ENCODE results near the gene BEX4.
"Not testable (repeated sequence)": the region's sequence is repeated elsewhere in the genome, so short reads cannot be mapped to it uniquely, and the experiment has no call there.

BEX4 gene

GRCh38 chrX:103233263-103233662 lies 18.4 kb downstream of the BEX4 start:
- Mint-ChIP-seq H3K4me3 (no peak overlapping the region), H3K27ac (no peak overlapping the region), H3K36me3 (ENCODE audit: low read depth) (no peaks in the 10 kb centered on the region), H3K9me3 (no peaks in the 10 kb centered on the region), H3K4me1 (no peaks in the 10 kb centered on the region), H3K27me3 (ENCODE audit: low read depth) (no peaks in the 10 kb centered on the region)
- TF ChIP-seq CTCF (IDR thresholded peaks at IDR 0.05; ENCODE audit: unreplicated experiment in 3 of 3): no peak

GRCh38 chrX:103234869-103235268 lies 20.0 kb downstream of the BEX4 start:
- H3K9me3 Mint-ChIP-seq: no peaks in the 10 kb centered on the region
- H3K27me3 Mint-ChIP-seq (ENCODE audit: low read depth): no peaks in the 10 kb centered on the region
- no peak overlapping the region for H3K4me3 Mint-ChIP-seq
- no peak overlapping the region for H3K27ac Mint-ChIP-seq
- no peaks in the 10 kb centered on the region for H3K4me1 Mint-ChIP-seq
- TF ChIP-seq CTCF (IDR thresholded peaks at IDR 0.05; ENCODE audit: unreplicated experiment in 3 of 3): no peak
- H3K36me3 Mint-ChIP-seq (ENCODE audit: low read depth): no peaks in the 10 kb centered on the region

- H3K27ac Mint-ChIP-seq; H3K4me1 Mint-ChIP-seq; H3K4me3 Mint-ChIP-seq; H3K36me3 Mint-ChIP-seq (ENCODE audit: low read depth); H3K27me3 Mint-ChIP-seq (ENCODE audit: low read depth); H3K9me3 Mint-ChIP-seq: not testable (repeated sequence)
Observed at GRCh38 chrX:103235608-103236007, 20.7 kb downstream of the BEX4 start.

- Mint-ChIP-seq H3K4me3 (no peak overlapping the region), H3K9me3 (no peaks in the 10 kb centered on the region), H3K4me1 (no peaks in the 10 kb centered on the region), H3K36me3 (ENCODE audit: low read depth) (no peaks in the 10 kb centered on the region), H3K27ac (no peak overlapping the region), H3K27me3 (ENCODE audit: low read depth) (no peaks in the 10 kb centered on the region)
- no peak for TF ChIP-seq CTCF (IDR thresholded peaks at IDR 0.05; ENCODE audit: unreplicated experiment in 3 of 3)
Observed at GRCh38 chrX:103236296-103236695, 21.4 kb downstream of the BEX4 start.

- Mint-ChIP-seq H3K4me3 (no peak overlapping the region), H3K36me3 (ENCODE audit: low read depth) (no peaks in the 10 kb centered on the region), H3K4me1 (no peaks in the 10 kb centered on the region), H3K27ac (no peak overlapping the region), H3K27me3 (ENCODE audit: low read depth) (no peaks in the 10 kb centered on the region), H3K9me3 (no peaks in the 10 kb centered on the region)
- TF ChIP-seq CTCF (IDR thresholded peaks at IDR 0.05; ENCODE audit: unreplicated experiment in 3 of 3): no peak
Observed at GRCh38 chrX:103240155-103240554, 25.2 kb downstream of the BEX4 start.

- H3K36me3 Mint-ChIP-seq (ENCODE audit: low read depth): peaks cover 9% of the 10 kb centered on the region
- no peaks in the 10 kb centered on the region for H3K9me3 Mint-ChIP-seq
Observed at GRCh38 chrX:103248553-103248952, 33.6 kb downstream of the BEX4 start.

More at GRCh38 chrX:103248553-103248952, 33.6 kb downstream of the BEX4 start:
- peak overlapping the region in 1 of 3 experiments; percentile 49 for H3K4me3 Mint-ChIP-seq
- no peak overlapping the region for H3K27ac Mint-ChIP-seq
- H3K4me1 Mint-ChIP-seq: peaks cover 11% of the 10 kb centered on the region
- no peaks in the 10 kb centered on the region for H3K27me3 Mint-ChIP-seq (ENCODE audit: low read depth)
- peak; percentile 29 to 44 (median 40) for TF ChIP-seq CTCF (IDR thresholded peaks at IDR 0.05; ENCODE audit: unreplicated experiment in 3 of 3)
